Vagina (tissue), 2 donors: ENCODE results near the gene LRRC55.

Experiments
- CTCF ChIP-seq, 3 experiments: fragments of 450-650 bp in 2 of 3; fragments of 200-600 bp in 1 of 3; sonication (generic) in 1 of 3; IDR thresholded peaks; one replicate each; pipeline ENCODE4 v1.5.1; 2017 to 2019; ENCODE audit warnings: antibody characterized with exemption in 3 of 3, mild to moderate bottlenecking in 2 of 3, moderate library complexity in 2 of 3
- POLR2A ChIP-seq, 2 donors: fragments of 450-650 bp; IDR thresholded peaks; one replicate each; pipeline ENCODE4 v1.6.1; 2017; ENCODE audit warnings: antibody characterized with exemption in 2 of 2, mild to moderate bottlenecking in 2 of 2, moderate library complexity in 2 of 2

- TF ChIP-seq CTCF (IDR thresholded peaks at IDR 0.05): no peak
- TF ChIP-seq POLR2A (IDR thresholded peaks at IDR 0.05): no peak
Measured at GRCh38 chr11:57196596-57196995, 14.8 kb downstream of the LRRC55 start.
